SIG-M5 (cell line): Measurements from ENCODE around the gene TESK1.
A peak's percentile ranks its signal among the peaks of the same experiment; 100 is the strongest.

Source experiments
- DNase-seq: peaks from one replicate; lab custom pipeline; 2025; lab: John Stamatoyannopoulos, UW

The TESK1 gene

GRCh38 chr9:35646533-35647265 lies 41.6 kb downstream of the TESK1 start:
- peak; percentile 41 for DNase-seq

DNA sequence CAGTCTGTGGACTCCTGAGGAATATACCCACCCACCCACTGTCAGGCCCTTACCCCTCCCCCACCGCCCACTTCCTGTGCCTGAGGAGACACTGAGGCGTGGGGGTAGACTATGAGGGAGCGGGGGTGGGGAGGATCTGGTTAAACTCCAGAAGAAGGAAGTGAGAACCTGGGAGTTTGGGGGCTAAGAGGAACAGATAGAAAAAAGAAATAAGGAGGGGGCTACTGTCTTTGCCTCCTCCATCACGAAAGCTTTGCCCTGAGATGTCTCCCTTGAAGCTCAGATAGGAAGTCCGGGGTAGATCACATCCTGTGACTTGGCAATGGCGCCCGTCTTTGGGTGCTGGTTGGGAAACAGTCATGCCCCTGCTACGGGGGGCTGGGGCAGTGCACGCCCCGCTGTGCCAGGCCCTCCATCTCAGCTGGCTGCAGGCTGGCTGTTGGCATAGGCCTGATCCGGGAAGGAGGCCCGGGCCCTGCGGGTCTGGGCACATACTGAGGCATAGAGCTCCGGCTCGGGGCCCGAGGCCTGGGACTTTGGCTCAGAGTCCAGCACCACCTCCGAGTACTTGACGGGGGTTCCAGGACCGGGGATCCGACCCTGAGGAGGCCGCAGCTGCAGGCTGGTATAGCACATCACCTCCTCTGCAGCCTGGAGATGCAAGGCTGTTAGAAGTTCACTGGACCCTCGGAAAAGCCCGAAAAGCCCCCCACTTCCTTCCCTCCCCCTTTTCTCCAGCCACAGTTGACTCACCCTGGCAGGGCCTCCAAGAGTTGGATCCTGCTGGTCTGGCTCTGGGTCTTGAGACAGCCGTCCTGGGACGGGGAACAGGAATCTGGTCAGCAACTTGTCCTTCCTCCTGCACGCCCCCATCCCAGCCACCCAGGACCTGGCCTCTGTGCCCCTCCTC lies 44.6 kb downstream of the TESK1 start:
- peak; percentile 2 for DNase-seq

- no peak for DNase-seq
Observed at GRCh38 chr9:35650341-35651158, 45.5 kb downstream of the TESK1 start, which contains the start of gene SIT1. TSS of gene SIT1 (minus strand) at chr9:35650931. CDS start at chr9:35650853, 78 bp downstream.

- DNase-seq: peak; percentile 9
Observed at GRCh38 chr9:35651956-35652828, 47.1 kb downstream of the TESK1 start.

- DNase-seq: no peak
Observed at GRCh38 chr9:35652829-35653209, 47.8 kb downstream of the TESK1 start.

DNA sequence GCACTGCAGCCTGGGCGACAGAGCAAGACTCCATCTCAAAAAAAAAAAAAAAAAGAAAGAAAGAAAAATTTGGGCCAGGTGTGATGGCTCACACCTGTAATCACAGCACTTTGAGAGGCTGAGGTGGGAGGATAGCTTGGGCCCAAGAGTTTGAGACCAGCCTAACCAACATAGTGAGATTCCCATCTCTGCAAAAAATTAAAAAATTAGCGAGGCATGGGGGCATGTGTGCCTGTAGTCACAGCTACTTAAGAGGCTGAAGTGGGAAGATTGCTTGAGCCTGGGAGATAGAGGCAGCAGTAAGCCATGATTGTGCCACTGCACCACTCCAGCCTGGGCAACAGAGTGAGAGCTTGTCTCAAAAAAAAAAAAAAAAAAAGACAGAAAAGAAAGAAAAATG lies 48.5 kb downstream of the TESK1 start:
- no peak for DNase-seq

DNA sequence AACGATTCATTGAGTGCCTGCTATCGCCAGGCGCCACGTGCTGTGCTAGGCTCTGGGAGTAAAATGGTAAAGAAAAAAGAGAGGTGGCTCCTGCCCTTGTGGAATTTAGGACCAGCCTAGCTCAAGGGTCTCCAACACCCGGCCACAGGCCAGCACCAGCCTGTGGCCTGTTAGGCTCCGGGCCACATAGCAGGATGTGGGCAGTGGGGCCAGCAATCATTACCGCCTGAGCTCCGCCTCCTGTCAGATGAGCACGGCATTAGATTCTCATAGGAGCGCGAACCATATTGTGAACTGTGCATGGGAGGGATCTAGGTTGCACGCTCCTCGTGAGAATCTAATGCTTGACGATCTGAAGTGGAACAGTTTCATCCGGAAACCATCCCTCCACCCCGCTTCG lies 51.3 kb downstream of the TESK1 start:
- DNase-seq: no peak

DNA sequence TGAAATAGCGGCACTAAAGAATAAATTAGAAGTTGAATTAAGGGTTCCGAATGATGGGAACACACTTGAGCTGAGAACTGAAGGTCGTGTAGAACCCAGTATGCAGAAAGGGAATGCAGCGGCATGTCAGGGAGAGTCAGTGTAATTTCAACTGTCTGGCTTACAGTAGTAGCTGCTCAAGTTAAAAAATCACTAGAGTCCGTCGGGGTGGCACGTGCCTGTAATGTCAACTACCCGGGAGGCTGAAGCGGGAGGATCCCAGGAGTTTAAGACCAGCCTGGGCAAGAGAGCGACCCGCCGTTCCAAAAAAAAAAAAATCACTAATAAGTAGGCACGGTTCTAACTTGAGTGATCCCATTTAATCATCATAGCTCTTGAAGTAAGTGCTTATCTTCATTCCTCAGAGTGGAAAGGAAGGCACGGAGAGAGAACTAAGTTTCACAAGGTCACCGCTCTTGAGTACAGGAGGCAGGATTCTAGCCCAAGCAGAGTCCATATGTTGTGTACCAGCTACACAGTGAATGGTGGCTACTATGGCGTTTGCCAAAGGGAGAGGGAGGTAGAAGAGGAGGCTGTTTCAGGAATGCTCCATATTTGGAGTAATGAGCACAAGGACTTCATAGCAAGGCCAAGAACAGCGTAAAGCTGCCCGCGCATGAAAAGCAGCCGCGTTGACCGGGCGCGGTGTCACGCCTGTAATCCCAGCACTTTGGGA lies 51.9 kb downstream of the TESK1 start:
- no peak for DNase-seq

DNA sequence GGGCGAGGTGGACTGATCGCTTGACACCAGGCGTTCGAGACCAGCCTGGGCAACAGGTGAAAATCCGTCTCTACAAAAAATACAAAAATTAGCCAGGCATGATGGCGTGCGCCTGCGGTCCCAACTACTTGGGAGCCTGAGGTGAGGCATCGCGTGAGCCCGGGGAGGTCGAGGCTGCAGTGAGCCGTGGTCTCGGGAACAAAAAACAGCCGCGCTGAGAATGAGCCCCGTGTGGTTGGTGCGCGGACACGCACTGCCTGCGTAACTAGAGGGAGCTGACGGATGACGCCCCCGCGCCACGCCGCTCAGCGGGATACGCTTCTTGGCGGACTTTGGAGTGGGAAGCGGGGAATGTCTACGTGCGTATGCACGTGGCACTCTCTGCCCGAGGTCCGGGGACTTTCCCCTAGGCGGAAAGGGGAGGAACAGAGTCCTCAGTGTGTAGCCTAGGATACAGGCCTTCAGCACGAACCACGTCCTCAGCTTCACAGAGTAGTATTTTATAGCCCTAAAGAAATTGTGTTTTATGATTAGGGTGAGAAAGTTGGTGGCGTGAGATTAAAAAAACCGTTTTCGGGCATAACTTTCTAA lies 52.6 kb downstream of the TESK1 start, which contains the start of gene RMRP:
Gene RMRP (minus strand): TSS at position 474 of the 591 bp plus-strand sequence.
- peak; percentile 94 for DNase-seq

DNA sequence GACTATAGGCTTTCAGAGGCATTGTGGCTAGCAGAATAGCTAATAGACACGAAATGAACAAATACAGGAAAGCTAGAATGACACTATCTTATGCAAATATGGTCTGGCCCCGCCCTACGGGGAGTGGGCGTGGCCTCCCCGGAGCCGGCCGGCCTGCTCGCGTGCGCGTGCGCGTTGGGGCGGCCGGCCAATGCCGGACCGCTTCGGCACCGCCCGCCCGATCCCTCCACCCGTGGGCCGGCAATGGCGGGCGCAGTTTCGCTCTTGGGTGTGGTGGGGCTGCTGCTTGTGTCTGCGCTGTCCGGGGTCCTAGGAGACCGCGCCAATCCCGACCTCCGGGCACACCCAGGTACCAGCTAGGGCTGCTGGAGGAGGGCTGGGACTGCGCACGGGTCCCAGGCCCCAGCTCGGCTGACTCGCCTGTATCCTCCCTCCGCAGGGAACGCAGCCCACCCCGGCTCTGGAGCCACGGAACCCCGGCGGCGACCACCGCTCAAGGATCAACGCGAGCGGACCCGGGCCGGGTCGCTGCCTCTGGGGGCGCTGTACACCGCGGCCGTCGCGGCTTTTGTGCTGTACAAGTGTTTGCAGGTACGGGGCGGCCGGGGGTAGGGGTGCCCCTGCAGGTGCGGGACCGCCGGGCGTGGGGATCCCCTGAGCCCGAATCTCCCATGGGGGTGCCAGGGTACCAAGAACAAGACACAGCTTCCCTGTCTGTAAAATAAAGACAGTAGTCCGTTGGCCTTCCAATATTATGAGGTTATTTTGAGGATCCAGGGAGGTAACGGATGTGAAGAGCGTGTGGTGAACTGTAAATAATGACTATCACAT lies 53.3 kb downstream of the TESK1 start, which contains the start of gene CCDC107:
Gene CCDC107 (plus strand): TSS at position 156 of the 831 bp plus-strand sequence. CDS start 88 bp downstream, at position 244.
- peak; percentile 47 for DNase-seq

GRCh38 chr9:35658968-35659220 lies 53.8 kb downstream of the TESK1 start:
- DNase-seq: no peak

GRCh38 chr9:35659340-35659739 lies 54.3 kb downstream of the TESK1 start:
- DNase-seq: no peak
